GM18867 (cell line): ENCODE data around the gene MBD5.

Experiments
- ATAC-seq: cut with Tn5 transposase; IDR thresholded peaks from one replicate; pipeline ENCODE4 v1.9.1; 2021; ENCODE audit warnings: mild to moderate bottlenecking, moderate library complexity; ENCODE audit not compliant: unreplicated experiment

MBD5 gene

GRCh38 chr2:148108385-148108784, 87.5 kb downstream of the MBD5 start:
- no peak for ATAC-seq

GRCh38 chr2:148110184-148110583, 89.3 kb downstream of the MBD5 start:
- ATAC-seq: no peak

GRCh38 chr2:148122788-148123187, 101.9 kb downstream of the MBD5 start:
- no peak for ATAC-seq

GRCh38 chr2:148124271-148124670, 103.4 kb downstream of the MBD5 start:
- ATAC-seq: no peak

- ATAC-seq: no peak
Observed at GRCh38 chr2:148130581-148130980, 109.7 kb downstream of the MBD5 start.

GRCh38 chr2:148132412-148132811, 111.5 kb downstream of the MBD5 start:
- ATAC-seq: no peak

- ATAC-seq: no peak
Observed at GRCh38 chr2:148135705-148136104, 114.8 kb downstream of the MBD5 start.

GRCh38 chr2:148136441-148136840, 115.5 kb downstream of the MBD5 start:
- ATAC-seq: no peak

- no peak for ATAC-seq
Observed at GRCh38 chr2:148161909-148162435, 141.1 kb downstream of the MBD5 start.

- no peak for ATAC-seq
Observed at GRCh38 chr2:148162871-148163270, 142.0 kb downstream of the MBD5 start.

GRCh38 chr2:148165975-148166374, 145.1 kb downstream of the MBD5 start:
- no peak for ATAC-seq

- no peak for ATAC-seq
Observed at GRCh38 chr2:148167241-148167766, 146.4 kb downstream of the MBD5 start.

GRCh38 chr2:148167855-148168254, 147.0 kb downstream of the MBD5 start:
- ATAC-seq: no peak

GRCh38 chr2:148172131-148172753, 151.4 kb downstream of the MBD5 start:
- no peak for ATAC-seq

- ATAC-seq: no peak
Observed at GRCh38 chr2:148173168-148173567, 152.3 kb downstream of the MBD5 start.

GRCh38 chr2:148177559-148177958, 156.7 kb downstream of the MBD5 start:
- no peak for ATAC-seq

GRCh38 chr2:148179724-148180123, 158.8 kb downstream of the MBD5 start:
- no peak for ATAC-seq

GRCh38 chr2:148184976-148185375, 164.1 kb downstream of the MBD5 start:
- no peak for ATAC-seq

GRCh38 chr2:148194882-148195281, 174.0 kb downstream of the MBD5 start:
- ATAC-seq: no peak

GRCh38 chr2:148201075-148202004, 180.4 kb downstream of the MBD5 start:
- ATAC-seq: peak; percentile 68

- ATAC-seq: no peak
Observed at GRCh38 chr2:148202237-148202636, 181.3 kb downstream of the MBD5 start.

GRCh38 chr2:148207111-148207510, 186.2 kb downstream of the MBD5 start:
- no peak for ATAC-seq
